Left hindlimb (tissue), 1 donor: ENCODE results near the gene ZSWIM5.
"Not testable (repeated sequence)": the region's sequence is repeated elsewhere in the genome, so short reads cannot be mapped to it uniquely, and the experiment has no call there.

Source experiments
- DNase-seq: peaks from one replicate; pipeline ENCODE4 v3.0.0-alpha.2; 2018

Gene ZSWIM5

GRCh38 chr1:45016090-45016697 lies 190.2 kb downstream of the ZSWIM5 start:
- DNase-seq = no peak

GRCh38 chr1:45015683-45016082 lies 190.7 kb downstream of the ZSWIM5 start:
- DNase-seq = no peak

- peak; percentile 83 for DNase-seq
Measured at GRCh38 chr1:45014321-45015028, 191.9 kb downstream of the ZSWIM5 start.

- DNase-seq = no peak
Measured at GRCh38 chr1:45013551-45014209, 192.7 kb downstream of the ZSWIM5 start.

- DNase-seq = peak; percentile 68
Measured at GRCh38 chr1:45012639-45013278, 193.6 kb downstream of the ZSWIM5 start.

- DNase-seq = peak; percentile 94
Measured at GRCh38 chr1:45011837-45012638, 194.4 kb downstream of the ZSWIM5 start, which contains the start of gene UROD. Gene UROD, plus strand, starts transcription at chr1:45012254. Its CDS starts 12 bp downstream, at chr1:45012266.

GRCh38 chr1:45010855-45011811 lies 195.3 kb downstream of the ZSWIM5 start, which contains the start of gene HECTD3:
Gene HECTD3, minus strand, starts transcription at chr1:45011324. Its CDS starts 67 bp downstream, at chr1:45011257.
- DNase-seq = peak; percentile 88

GRCh38 chr1:45009956-45010854 lies 196.2 kb downstream of the ZSWIM5 start:
- no peak for DNase-seq

- no peak for DNase-seq
Measured at GRCh38 chr1:45009296-45009865, 197.0 kb downstream of the ZSWIM5 start.

- DNase-seq = no peak
Measured at GRCh38 chr1:45008516-45008915, 197.9 kb downstream of the ZSWIM5 start.

- no peak for DNase-seq
Measured at GRCh38 chr1:45008076-45008475, 198.3 kb downstream of the ZSWIM5 start.

- DNase-seq = no peak
Measured at GRCh38 chr1:45007311-45007710, 199.1 kb downstream of the ZSWIM5 start.

GRCh38 chr1:45005761-45006160 lies 200.6 kb downstream of the ZSWIM5 start:
- no peak for DNase-seq

GRCh38 chr1:45004281-45004920 lies 202.0 kb downstream of the ZSWIM5 start:
- no peak for DNase-seq

GRCh38 chr1:45003741-45004140 lies 202.7 kb downstream of the ZSWIM5 start:
- DNase-seq = no peak

GRCh38 chr1:45002650-45003645 lies 203.5 kb downstream of the ZSWIM5 start:
- no peak for DNase-seq

GRCh38 chr1:45001576-45001975 lies 204.8 kb downstream of the ZSWIM5 start:
- not testable (repeated sequence) for DNase-seq

- no peak for DNase-seq
Measured at GRCh38 chr1:45001011-45001481, 205.4 kb downstream of the ZSWIM5 start.
